GM15510 (cell line): Measurements from ENCODE around the gene KLHL18.

Experiments
- POLR2A ChIP-seq: IDR thresholded peaks from 3 replicates; pipeline ENCODE4 v1.6.1; 2011; ENCODE audit warnings: borderline replicate concordance; ENCODE audit not compliant: insufficient read length; ENCODE audit errors: extremely low read depth

Gene KLHL18

DNA sequence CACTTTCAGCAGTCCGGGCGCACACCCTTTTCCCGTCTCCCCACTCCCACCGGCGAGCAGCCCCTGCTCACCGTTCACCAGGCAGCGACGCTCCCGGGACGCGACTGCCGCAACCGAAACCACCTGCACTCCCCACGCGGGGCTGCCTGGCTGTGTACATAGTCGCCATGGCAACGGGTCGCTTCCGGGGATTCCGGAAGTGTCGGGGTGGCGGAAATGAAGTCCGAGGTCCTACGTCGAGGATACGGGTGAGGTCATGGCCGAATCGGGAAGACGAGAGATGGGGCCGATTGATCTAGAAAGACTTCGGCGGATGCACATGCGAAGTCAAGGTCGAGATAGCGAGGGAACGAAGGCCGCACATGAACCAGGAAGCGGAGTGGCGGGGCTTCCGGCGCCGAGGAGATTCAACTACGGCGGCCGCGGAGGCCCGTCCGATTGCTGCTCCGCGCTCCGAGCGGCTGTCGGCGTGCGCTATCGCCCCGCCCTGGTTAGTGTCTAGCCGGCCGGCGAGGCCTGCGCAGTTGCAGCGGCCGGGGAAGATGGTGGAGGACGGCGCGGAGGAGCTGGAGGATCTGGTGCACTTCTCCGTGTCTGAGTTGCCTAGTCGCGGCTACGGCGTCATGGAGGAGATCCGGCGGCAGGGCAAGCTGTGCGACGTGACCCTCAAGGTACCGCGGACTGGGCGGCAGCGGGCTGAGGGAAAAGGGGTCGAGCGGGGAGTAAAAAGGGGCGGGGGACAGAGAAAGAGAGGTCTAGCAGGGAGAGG is at the start of gene KLHL18, which contains the start of gene KIF9:
KLHL18 (plus strand) TSS at position 521 of the 769 bp plus-strand sequence; CDS start at position 543, 22 bp downstream.
KIF9 (minus strand) TSS at position 376 of the 769 bp plus-strand sequence. CDS start 5,425 bp downstream, outside the sequence.
- TF ChIP-seq POLR2A = peak; percentile 79

GRCh38 chr3:47238017-47238416 is 44.7 kb upstream of the KLHL18 start:
- TF ChIP-seq POLR2A = no peak

DNA sequence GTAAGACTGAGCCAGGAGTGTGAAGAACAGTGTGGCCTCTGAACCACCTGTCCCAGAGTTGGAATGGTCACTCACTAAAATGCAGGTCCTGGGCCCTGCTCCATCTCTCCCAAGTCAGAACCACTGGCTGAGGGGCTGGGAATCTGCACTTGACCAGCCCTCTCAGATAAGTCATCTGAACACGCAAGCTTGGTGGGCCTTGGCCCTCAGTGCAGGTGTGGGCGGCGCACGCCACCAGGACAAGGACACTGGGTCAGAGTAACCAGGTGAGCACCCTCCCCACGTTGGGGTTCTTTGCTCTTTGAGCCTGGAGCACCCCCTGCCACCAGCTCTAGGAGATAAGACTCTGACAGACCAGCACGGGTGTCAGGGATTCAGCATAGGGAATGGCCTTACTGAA is 42.8 kb upstream of the KLHL18 start:
- TF ChIP-seq POLR2A = no peak

- TF ChIP-seq POLR2A = no peak
Observed at GRCh38 chr3:47243419-47244147, 39.2 kb upstream of the KLHL18 start.

DNA sequence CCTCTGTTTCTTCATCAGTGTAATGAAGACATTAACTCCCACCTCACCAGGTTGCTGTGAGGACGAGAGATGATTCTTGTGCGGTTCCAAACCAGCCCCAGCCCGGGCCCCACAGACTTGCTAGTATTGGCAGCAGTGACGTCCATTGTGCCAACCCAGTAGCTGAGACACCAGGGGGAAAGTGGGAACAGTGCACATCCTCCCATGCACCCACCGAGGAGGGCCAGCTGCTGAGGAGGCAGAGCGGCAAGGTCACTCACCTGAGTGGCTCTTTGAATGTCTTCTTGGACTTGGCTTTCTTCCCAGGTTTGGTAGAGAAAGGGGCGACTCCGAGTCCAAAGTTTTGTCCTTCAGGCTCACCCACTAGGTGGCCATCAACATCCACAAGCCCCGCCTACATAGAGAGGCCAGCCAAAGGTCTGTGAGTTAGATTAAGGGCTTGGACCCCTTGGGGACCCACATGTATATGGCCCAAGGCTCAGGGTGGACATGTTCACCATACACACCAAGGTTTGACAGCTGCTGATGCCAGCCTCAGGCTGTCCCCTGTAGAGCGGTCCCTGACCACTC is 38.1 kb upstream of the KLHL18 start:
- no peak for TF ChIP-seq POLR2A

DNA sequence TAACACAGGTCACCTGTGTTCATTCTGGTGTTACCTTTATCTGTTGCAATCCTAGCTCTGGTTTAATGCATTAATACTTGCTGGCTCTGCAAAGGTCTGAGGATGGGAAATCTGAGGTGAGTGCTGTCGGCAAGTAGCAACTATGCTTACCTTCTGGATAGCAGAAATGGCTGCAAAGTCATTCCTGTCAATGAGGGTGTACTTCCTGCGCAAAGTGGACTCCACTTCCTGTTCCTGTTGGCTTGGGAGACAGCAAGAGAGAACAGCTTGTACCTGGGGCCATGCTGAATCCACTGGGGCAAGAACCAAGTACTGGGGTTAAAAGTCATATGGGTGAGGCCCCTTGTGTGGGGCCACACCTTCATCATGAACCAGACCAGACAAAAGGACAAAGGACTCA is 37.5 kb upstream of the KLHL18 start:
- TF ChIP-seq POLR2A = no peak

GRCh38 chr3:47247131-47248064 is 35.3 kb upstream of the KLHL18 start:
- TF ChIP-seq POLR2A = no peak

DNA sequence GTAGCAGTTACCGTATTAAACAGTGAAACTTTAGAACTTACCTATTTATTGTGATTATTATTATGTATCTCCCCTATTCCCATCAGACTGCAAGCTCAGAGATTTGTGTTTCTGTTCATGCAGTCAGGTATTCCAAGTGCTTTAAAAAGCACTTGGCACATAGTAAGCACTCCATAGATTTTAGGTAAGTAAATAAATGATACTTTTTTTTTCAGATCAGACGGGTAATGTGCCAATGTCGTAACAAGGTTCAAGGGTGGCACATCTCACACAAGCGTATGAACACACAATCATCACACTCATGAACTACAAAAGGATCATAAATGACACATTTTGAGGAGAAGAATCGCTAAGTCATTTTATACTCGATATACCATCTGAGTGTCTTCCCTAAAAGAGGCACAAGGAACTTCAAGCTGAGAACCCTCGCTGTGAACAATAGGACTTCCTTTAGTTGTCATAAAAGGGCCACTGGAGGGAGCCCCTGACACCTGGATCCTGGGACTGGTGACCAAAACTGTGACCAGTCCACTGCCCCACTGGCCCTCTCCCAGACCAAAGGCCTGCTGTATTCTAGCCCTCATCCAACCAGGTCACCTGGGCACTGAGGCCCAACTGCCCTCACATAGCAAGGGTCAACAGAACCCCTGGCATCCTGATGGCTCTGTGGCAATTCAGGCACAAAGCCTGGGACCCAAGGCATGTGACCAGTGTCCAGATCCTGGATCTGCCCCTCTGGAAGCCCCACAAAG is 32.3 kb upstream of the KLHL18 start:
- no peak for TF ChIP-seq POLR2A

- no peak for TF ChIP-seq POLR2A
Observed at GRCh38 chr3:47251689-47252088, 31.1 kb upstream of the KLHL18 start.

DNA sequence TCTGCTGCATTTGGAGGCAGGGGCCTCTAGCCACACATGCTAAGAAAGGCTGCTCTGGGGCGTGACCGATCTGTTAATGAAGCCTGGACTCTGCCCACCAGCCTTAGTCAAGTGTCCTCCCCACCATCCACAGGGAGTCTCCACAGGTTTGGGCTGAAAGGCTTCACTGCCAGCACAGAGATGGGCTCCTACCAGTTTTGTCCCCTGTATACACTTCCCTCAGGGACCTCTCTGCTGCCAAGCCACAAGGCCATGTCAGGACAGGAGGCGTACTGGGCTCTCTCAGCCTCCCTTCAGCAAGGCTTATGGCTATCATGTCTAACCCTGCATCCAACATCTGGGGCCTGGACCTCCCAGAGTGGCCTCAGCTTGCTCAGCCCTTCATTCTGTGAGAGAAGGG is 23.6 kb upstream of the KLHL18 start:
- no peak for TF ChIP-seq POLR2A

- no peak for TF ChIP-seq POLR2A
Observed at GRCh38 chr3:47260605-47261004, 22.1 kb upstream of the KLHL18 start.

DNA sequence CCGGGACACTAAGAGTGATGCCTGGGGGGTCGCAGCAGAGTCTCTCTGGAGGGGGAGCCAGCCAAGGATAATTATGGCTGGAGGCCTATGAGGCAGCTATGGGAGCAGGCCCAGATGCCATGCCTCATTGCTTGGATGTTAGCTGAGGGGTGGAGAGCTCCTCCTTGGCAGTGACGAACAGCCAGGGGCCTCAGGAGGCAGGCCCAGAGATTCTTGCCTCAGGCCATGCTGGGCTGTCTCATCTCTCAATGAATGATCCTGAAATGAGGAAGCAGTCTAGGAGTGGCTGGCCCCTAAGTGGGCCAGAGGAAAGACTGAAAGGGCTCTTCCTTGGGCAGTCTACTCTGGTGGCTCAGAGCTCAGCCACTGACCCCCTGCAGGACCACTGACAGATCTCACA is 21.4 kb upstream of the KLHL18 start:
- no peak for TF ChIP-seq POLR2A

DNA sequence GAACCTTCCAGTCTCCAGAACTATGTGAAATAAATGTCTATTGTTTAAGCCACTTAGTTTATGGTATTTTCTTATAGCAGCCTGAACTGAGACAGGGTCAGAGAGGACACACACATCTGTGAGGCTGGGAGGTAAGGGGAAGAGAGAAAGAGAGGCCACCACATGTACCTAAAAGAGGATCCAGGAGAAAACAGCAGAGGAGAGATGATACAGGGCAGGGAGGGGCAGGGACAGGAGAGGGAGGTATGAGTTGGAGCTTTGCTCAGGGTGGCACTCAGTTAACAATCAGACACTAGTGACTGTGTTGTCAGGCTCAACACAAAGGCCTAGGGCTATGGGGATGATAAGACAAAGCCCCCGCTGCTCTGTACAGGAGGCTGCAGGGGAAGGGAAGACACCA is 17.7 kb upstream of the KLHL18 start:
- no peak for TF ChIP-seq POLR2A
